Stomach (tissue), 9 donors: ENCODE data around the gene STARD10. TPM values are rescaled to one million over a fixed set of nuclear protein-coding genes. Genes with fewer than 3 reads are reported as not detected.

Source experiments
- DNase-seq, 2 donors: peaks; one replicate each; pipeline versions ENCODE4 v3.0.0 to v3.0.0-alpha.2; 2013 to 2019
- H3K27ac ChIP-seq, 5 donors: fragments of 200-600 bp in 4 of 5; sonication (generic) in 4 of 5; one replicate each; pipeline ENCODE4 v1.5.1; 2013 to 2019; ENCODE audit warnings: mild to moderate bottlenecking in 1 of 5, moderate library complexity in 1 of 5
- H3K27me3 ChIP-seq, 3 donors: fragments of 200-600 bp; sonication (generic); one replicate each; pipeline ENCODE4 v1.5.1; 2017 to 2019; ENCODE audit warnings: mixed run types in 1 of 3
- H3K36me3 ChIP-seq, 4 donors: fragments of 200-600 bp; sonication (generic); 1 replicate in 3 of 4; 2 replicates in 1 of 4; pipeline ENCODE4 v1.5.1; 2016 to 2019
- H3K4me1 ChIP-seq, 4 donors: fragments of 200-600 bp; sonication (generic); one replicate each; pipeline ENCODE4 v1.5.1; 2016 to 2019
- H3K4me3 ChIP-seq, 4 donors: fragments of 200-600 bp; sonication (generic) in 3 of 4; one replicate each; pipeline ENCODE4 v1.5.1; 2016 to 2019; ENCODE audit warnings: mild to moderate bottlenecking in 1 of 4
- H3K9me3 ChIP-seq, 4 donors: fragments of 200-600 bp; sonication (generic); one replicate each; pipeline ENCODE4 v1.5.1; 2016 to 2019
- EP300 ChIP-seq: sonication (generic); formaldehyde crosslinking; IDR thresholded peaks from one replicate; pipeline ENCODE4 v1.6.1; 2017; ENCODE audit warnings: antibody characterized with exemption
- POLR2A ChIP-seq, 4 donors: fragments of 450-650 bp; IDR thresholded peaks; one replicate each; pipeline ENCODE4 v1.6.1; 2016; ENCODE audit warnings: antibody characterized with exemption in 4 of 4, control low read depth in 2 of 4, mild to moderate bottlenecking in 1 of 4, moderate library complexity in 1 of 4
- POLR2AphosphoS5 ChIP-seq, 3 donors: sonication (generic); formaldehyde crosslinking; IDR thresholded peaks; one replicate each; pipeline ENCODE4 v1.6.1; 2016; ENCODE audit warnings: antibody characterized with exemption in 3 of 3
- WGBS, 5 donors: extraction: QIAGEN DNeasy Blood & Tissue Kit in 3 of 5; methylation state at CpG; one replicate each; pipeline versions ENCODE4 v1.1.5 to v1.1.7; 2013 to 2018; 5-methylcytosine and 5-hydroxymethylcytosine counted together
- intact Hi-C: fragments of 100-400 bp; cut with DNase I; formaldehyde crosslinking; loops from one replicate; pipeline ENCODE4 v1.15.1; 2023; ENCODE audit warnings: low total_unique reads
- polyA plus RNA-seq, 3 donors: library from polyadenylated mRNA; stranded (reverse); fragments of 200-250 nt; gene quantifications; one replicate each; pipeline ENCODE4 v1.2.3, GENCODE V29; 2013
- total RNA-seq, 5 donors: library from RNA; depleted of rRNA; stranded (reverse); fragments of >200 nt; gene quantifications; one replicate each; pipeline versions ENCODE4 v1.1.0 to v1.2.3, GENCODE V29; 2014 to 2016
- TF ChIP-seq, protein P1 (sequence below), 7 experiments: fragments of 450-650 bp in 4 of 7; fragments of 200-600 bp in 3 of 7; sonication (generic) in 3 of 7; IDR thresholded peaks; one replicate each; pipeline ENCODE4 v1.5.1; 2016 to 2019; ENCODE audit warnings: antibody characterized with exemption in 7 of 7, control low read depth in 2 of 7, mild to moderate bottlenecking in 1 of 7
- donor health status: healthy with polysubstance abuse.
- donor health status: Bipolar disorder and iron deficiency.
- donor health status: healthy.

Gene STARD10
- total and polyA plus RNA-seq, 8 donors = 125 to 950 (median 346) TPM

DNA sequence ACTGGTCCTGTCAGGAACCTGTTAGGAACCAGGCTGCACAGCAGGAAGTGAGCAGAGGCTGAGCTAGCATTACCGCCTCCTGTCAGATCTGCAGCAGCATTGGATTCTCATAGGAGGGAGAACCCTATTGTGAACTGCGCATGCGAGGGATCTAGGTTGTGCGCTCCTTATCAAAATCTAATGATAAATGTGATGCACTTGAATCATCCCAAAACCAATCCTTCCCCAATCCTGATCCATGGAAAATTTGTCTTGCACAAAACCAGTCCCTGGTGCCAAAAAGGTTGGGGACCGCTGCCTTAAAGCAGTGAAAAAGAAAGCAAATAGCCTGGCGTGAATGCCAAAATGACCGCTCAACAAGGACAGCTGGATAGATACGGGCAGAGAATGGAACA, 39.7 kb downstream of the STARD10 start:
- Histone ChIP-seq H3K27ac (no peak overlapping the region), H3K27me3 (no peaks in the 10 kb centered on the region), H3K36me3 (peaks cover 27 to 53% (median 48%) of the 10 kb centered on the region in 4 donors), H3K4me3 (no peak overlapping the region), H3K9me3 (no peaks in the 10 kb centered on the region), H3K4me1 (peaks cover 15 to 78% (median 44%) of the 10 kb centered on the region in 4 donors)
- TF ChIP-seq POLR2A (IDR thresholded peaks at IDR 0.05) (no peak), EP300 (no peak), POLR2AphosphoS5 (IDR thresholded peaks at IDR 0.05) (no peak)
- TF ChIP-seq, protein P1, sequence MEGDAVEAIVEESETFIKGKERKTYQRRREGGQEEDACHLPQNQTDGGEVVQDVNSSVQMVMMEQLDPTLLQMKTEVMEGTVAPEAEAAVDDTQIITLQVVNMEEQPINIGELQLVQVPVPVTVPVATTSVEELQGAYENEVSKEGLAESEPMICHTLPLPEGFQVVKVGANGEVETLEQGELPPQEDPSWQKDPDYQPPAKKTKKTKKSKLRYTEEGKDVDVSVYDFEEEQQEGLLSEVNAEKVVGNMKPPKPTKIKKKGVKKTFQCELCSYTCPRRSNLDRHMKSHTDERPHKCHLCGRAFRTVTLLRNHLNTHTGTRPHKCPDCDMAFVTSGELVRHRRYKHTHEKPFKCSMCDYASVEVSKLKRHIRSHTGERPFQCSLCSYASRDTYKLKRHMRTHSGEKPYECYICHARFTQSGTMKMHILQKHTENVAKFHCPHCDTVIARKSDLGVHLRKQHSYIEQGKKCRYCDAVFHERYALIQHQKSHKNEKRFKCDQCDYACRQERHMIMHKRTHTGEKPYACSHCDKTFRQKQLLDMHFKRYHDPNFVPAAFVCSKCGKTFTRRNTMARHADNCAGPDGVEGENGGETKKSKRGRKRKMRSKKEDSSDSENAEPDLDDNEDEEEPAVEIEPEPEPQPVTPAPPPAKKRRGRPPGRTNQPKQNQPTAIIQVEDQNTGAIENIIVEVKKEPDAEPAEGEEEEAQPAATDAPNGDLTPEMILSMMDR (IDR thresholded peaks at IDR 0.05) = no peak
- DNase-seq = no peak
- WGBS, 5 donors = 78 to 92% (median 81%) methylated on average over 8 of the region's 8 CpGs
- intact Hi-C loops = no loop called here

DNA sequence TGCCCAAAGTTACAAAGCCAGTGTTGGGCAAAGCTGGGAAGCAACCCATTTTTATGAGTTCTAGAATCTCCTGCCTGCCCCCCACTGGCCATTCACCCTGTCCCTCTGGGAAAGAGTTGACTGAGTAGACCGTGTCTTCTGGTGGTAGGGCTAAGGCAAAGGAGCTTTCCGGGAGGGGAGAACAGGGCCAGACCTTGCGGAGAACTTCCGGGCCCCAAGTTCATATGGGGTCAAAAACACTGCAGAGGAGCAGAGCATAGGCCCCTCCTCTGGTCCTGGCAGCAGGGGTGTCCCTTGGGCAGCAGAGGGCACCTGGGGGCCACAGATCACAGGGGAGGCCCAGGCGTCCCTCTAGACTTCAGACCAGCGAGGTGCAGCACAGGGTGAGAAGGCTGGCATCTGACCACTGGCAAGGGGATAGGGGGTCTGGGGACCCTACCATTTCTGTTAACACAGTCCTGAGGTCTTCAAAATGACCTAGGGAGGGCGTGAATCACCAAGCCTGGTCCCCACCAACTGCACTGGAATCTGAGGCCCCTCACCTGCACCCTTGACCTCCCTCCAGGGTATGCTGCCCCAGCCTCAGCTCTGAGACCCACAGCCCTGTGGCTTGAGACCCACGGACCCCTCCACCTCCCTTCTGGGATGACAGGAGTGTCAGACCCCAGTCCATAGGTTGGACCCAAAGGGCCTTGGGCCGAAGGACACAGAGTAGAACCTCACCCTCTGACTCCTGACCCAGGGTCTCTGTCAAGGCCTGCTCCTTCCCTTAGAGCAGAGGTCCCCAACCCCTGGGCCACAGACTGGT, 40.3 kb downstream of the STARD10 start:
- Histone ChIP-seq H3K9me3 (no peaks in the 10 kb centered on the region), H3K36me3 (peaks cover 23 to 47% (median 42%) of the 10 kb centered on the region in 4 donors), H3K4me3 (peak overlapping the region in 1 of 4 donors; percentile 80), H3K27me3 (no peaks in the 10 kb centered on the region), H3K4me1 (peaks cover 15 to 73% (median 42%) of the 10 kb centered on the region in 4 donors), H3K27ac (peak overlapping the region in 2 of 5 donors; percentile 73 to 76)
- DNase-seq = peak in 1 of 2 donors; percentile 32
- WGBS, 5 donors = 66 to 83% (median 75%) methylated on average over 5 to 9 of the region's 9 CpGs
- TF ChIP-seq POLR2AphosphoS5 (IDR thresholded peaks at IDR 0.05) (no peak), EP300 (no peak), POLR2A (IDR thresholded peaks at IDR 0.05) (no peak)
- TF ChIP-seq, protein P1 (IDR thresholded peaks at IDR 0.05) = no peak
- intact Hi-C loops = no loop called here

DNA sequence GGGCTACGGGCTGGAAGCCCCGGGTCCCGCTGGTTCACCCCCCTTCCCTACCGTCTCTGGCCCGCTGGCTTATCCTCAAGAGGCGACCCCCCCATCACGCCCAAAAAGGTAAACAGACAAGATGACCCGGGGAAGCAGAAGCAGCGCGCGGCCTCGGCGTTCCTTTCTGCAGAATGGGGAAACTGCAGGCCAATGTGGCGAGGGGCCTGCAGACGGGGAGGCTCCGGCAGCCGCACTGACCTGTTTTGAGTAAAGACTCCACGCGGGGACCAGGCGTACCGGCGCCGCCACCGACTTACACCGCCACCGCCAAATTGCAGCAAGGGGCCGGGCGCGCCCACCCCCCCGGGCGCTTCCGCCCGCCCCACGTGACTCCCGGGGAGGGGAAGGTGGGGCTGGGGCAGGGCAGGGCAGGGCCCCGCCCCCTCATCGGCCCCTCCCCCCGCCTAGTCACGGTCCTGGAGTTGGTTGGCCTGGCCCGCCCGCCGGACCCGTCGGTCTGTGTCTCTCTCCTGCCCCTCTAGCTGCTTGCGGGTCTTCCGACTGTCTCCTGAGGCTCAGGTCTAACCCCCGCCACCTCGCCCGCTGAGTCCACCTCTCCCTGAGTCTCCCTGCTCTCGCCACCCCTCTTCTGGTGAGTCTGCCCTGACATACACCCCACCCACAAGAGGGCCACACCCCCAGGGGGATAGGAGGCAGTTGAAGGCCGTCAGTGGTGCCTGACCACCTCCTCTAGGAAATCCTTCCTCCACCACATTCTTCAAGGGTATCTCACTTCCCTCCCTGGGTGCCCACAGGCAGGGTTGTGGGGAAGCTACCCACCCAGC, 41.5 kb downstream of the STARD10 start, which contains the start of gene ARAP1:
Gene ARAP1 (minus strand): TSS at position 321 of the 827 bp plus-strand sequence. CDS start 25,280 bp downstream, outside the sequence.
- peak; percentile 69 to 92 for DNase-seq
- H3K36me3 ChIP-seq = peaks cover 11 to 34% (median 30%) of the 10 kb centered on the region in 4 donors
- intact Hi-C loops = no loop called here
- 1 to 3% (median 1%) methylated on average over 22 to 51 of the region's 51 CpGs for WGBS, 5 donors
- no peak for TF ChIP-seq EP300
- no peak for TF ChIP-seq POLR2A (IDR thresholded peaks at IDR 0.05)
- TF ChIP-seq, protein P1 (IDR thresholded peaks at IDR 0.05) = no peak
- TF ChIP-seq POLR2AphosphoS5 (IDR thresholded peaks at IDR 0.05) = peak in 2 of 3 donors; percentile 9 to 10
- H3K9me3 ChIP-seq = no peaks in the 10 kb centered on the region
- peaks cover 15 to 67% (median 42%) of the 10 kb centered on the region in 4 donors for H3K4me1 ChIP-seq
- peak within 1 kb of the TSS; percentile 44 to 76 (median 72) for H3K27ac ChIP-seq
- H3K27me3 ChIP-seq = no peaks in the 10 kb centered on the region
- H3K4me3 ChIP-seq = peak within 1 kb of the TSS; percentile 50 to 80 (median 66)
